ENCODE data around the gene FCER1G.

FCER1G gene

DNA sequence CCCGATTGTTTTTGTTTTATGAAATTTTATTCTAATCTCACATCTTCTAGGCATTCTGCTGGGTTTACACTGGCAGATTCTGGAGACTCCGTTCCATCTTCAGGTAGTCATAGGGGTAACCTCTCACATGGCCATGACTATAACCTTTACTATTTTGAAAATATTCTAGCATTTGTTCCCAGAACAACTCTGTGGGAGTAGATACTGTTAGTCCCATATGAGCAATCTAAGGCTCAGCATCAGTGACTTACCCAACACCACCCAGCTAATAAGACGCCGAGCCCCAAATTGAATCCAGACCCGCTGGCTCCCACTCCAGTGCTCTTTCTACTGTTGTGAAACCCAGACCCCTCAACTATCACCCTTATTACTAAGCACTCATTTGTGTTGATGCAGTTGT is 26.1 kb upstream of the FCER1G start:
- no peak for DNase-seq

DNA sequence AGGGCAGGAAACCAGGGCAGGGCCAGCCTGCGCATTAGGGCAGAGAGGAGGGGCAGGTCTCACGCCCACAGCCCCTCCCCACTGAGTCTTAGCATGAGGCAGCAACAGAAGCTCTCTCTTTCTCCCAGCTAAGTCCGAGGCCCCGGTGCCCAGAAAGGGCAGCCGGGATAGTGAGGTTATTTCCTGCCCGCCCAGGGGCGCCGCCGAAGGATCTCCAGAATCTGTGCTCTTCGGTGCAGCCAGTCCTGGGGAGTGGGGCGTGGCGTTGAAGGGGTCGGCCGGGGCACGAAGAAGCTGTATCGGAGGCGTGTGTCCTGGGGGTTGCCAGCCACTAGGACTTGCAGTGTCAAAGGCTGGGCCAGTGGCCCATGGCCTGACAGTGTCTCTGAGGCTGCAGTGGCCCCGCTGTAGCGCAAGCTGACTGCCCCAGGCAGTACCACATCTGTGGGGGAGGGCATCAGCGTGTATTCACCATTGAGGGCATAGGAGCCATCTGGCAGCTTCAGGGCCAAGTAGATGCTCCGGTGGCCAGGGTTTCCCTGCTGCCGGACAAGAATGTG is 24.1 kb upstream of the FCER1G start:
- DNase-seq, result no peak

DNA sequence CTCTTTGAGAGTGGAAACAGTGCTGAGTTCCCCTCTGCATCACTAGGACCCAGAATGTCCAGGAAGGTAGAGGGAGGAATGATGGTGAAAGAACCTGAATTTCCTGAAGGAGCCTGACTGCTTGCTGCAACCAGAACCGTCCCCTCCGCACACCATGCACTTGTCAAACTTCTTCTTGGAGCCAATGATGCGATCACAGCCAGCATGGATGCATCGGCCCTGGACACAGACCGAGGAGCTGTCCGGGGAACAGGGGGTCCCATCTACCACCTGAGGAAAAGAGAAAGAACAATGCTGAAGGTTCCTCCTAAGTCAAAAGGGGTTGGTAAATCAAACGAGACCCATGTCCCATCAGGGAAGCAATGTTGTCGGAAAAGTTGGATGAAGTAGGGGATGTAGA is 23.1 kb upstream of the FCER1G start:
- DNase-seq, result no peak

GRCh38 chr1:161192476-161193465 is 22.3 kb upstream of the FCER1G start:
- DNase-seq, result peak; percentile 74 to 76

- no peak for DNase-seq
These were observed 21.4 kb upstream of the FCER1G start for GRCh38 chr1:161193561-161194235.

DNA sequence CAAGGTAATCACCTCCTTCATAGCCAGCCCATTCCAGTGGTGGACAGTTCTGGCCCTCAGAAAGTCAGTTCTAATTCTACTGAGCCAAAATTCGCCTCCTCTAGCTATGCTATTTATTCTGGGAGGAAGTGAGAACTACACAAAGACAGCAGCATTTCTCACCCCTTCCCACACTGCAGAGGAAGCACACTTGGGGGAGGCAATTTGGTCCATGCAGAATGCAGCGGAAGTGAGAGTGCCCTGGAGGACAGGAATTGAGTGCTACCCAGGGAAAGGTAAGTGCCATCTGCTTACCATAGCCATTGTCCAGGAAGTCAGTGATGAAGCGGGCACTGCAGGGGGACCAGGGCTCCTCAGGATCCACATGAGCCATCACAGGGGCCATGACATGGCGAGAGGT is 19.9 kb upstream of the FCER1G start:
- DNase-seq, result no peak

- no peak for DNase-seq
These were observed 19.0 kb upstream of the FCER1G start for GRCh38 chr1:161196111-161196510.

GRCh38 chr1:161196521-161197451 is 18.3 kb upstream of the FCER1G start:
- DNase-seq, result no peak

DNA sequence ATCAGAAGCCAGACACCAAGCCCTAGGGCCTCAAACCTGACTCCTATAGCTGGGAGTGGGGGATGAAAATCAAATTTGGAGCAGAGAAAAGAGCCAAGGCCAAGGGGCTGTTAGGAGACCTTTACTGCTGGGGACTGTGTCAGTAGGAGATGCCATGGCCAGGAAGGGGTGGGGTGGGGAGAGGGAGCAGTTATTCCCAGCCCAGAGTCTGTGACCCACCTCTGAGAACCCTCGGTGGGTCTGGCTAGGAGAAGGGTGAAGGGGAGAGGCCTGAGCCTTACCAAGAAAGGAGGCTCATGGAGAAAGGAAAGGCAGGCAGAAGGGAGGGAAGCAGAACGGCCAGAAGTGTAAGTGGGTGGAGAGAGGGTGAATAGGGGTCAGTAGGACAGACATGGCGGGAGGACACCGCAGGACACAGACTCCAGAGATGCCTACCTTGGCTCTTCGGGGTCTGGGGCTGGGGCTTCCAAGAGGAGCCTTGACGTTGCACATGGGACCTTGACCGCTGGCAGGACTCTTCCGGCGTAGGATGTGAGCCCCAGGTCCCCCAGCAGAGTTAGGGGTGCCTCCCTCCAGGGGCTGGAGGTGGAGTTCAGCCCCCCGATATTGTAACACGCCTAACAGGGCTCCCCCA is 17.4 kb upstream of the FCER1G start:
- DNase-seq, result no peak

DNA sequence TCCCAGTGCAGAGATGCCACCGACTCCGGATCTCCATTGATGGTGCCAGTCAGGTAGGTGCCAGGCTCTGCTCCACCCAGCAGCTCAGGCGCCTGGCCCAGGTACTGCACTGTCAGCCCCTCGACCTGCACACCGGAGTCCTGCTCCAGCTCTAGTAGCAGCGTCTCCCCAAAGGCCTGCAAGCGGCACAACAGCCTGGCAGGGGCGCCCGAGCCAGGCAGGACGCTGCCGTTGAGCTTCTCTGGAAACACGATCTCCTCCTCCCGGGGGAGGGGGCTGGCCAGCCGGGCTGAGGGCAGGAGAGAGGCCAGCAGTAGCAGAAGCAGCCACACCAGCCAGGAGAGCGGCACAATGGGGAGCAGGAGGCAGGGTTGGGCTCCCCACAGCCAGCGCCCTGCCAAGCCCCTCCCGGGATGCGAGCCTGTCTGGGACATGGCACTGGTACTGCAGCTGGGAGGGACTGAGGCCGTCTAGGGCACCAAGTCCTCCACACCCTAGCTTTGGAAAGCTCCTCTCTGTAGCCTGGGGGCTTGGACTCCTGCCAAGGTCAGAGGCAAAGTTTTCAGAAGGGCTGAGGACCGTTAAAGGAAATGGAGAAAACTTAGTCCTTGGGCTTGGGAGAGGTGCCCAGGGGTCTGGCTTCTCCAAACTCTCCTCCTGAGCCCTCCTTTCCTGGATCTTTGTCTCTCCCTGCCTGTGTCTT is 16.8 kb upstream of the FCER1G start:
- no peak for DNase-seq

DNA sequence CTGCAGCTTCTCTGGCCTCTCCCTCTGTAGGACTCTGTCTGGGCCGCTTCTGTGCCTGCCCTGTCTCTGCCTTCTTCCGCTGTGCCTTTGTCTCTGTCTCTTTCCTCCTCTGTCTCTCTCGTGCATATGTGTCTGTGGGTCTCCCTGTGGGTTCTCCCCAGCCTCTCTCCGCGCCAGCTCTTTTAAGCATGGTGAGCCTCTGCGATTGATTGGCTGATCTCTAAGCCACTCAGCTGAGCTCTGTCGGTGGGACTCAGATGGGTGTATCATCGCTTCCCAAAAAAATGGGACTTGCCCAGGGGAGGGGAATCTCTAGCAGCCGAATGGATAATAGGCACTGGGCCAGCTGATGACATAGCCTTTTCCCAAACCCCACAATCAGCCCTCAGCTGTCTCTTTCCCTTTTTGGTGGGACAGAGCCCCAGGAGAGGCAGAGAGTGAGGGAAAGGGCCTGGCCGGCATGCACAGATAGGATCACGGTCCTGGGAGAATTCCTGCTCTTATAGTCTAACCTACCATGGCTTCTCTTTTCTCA is 16.1 kb upstream of the FCER1G start, which contains the start of gene ADAMTS4:
Gene ADAMTS4 (minus strand): TSS at position 158 of the 535 bp plus-strand sequence. CDS start 427 bp downstream, outside the sequence.
- DNase-seq, result no peak

- no peak for DNase-seq
These were observed 15.5 kb upstream of the FCER1G start for GRCh38 chr1:161199506-161200139.

DNA sequence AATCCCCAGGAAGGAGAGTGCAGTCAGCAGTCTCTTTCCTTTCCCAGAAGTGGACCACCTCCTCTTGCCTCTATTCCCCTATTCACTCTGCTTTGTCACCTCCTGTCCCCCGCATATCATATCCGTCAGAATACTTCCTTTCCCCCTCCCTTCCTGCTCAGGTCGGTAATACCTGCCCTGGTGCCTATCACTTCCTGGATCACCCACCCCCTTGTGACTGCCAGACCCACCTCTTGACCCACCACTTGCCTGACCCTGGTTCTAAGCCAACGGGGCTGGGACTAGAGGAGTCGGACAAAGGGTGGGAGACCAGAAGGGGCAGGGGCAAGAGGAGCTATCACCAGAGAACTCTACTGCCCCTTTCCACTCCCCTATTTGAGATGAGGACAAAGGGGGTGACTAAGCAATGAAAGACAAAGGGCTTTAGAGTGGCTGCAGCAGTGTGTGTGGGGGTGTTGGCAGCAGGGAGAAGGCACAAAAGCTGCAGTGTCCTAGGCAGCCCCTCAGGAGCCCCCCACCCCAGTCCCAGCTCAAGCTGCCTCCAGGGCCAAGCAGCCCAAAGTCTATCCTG is 14.6 kb upstream of the FCER1G start:
- peak; percentile 49 to 54 for DNase-seq

DNA sequence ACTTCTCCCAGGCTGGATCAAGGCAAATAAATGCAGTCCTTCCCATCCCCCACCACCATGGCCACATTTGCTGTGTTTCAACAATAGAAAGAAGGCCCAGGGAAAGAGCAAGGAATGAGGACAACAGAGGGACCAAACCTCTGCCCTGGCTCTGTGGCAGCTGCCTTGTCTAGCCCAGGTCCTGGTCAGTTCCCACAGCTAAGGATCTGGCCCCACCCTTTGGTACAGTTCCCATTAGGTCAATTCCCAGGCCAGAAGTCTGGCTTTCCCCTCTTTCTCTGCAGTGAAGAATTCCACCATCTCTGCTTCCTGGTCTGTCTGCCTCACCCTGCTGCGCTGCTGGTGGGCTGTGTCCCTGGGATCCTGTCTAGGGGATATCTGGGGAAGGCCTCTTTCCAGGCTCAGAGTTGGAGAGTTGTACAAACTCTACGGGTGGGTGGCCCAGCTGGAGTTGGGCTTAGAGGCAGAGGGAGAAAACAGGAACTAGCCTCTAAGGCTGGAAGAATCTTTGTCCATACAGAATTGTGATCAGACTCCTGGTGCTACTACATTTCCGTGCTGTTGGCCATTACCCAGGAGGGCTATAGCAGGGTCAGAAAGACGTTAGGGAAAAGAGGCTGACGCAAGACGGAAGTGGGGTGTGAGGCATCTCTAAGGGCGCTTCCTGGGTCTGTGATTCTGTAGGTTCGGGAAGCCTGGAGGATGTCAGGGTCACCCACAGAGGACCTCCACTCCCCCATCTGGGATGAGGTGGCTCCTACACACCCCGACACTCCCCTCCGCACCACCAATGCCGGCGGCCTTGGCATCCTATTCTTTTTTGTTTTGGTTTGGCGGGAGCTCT is 13.9 kb upstream of the FCER1G start:
- DNase-seq, result no peak

- peak; percentile 91 to 94 for DNase-seq
These were observed 13.0 kb upstream of the FCER1G start, which contains the start of gene NDUFS2 for GRCh38 chr1:161201836-161202712. NDUFS2 (plus strand) TSS chr1:161202367; CDS start chr1:161202386, 19 bp downstream.

GRCh38 chr1:161206411-161207140 is 8.5 kb upstream of the FCER1G start:
- no peak for DNase-seq

- DNase-seq, result no peak
These were observed 7.9 kb upstream of the FCER1G start for GRCh38 chr1:161207173-161207572.
